ENCODE results near the gene PDCD6IP. TPM values are rescaled to one million over a fixed set of nuclear protein-coding genes. Genes with fewer than 3 reads are reported as not detected.
"Not testable (repeated sequence)": the region's sequence is repeated elsewhere in the genome, so short reads cannot be mapped to it uniquely, and the experiment has no call there.

The PDCD6IP gene
- total RNA-seq, 1 donor: 143 TPM

GRCh38 chr3:33839283-33839682 lies 40.9 kb downstream of the PDCD6IP start:
- no peak for DNase-seq (ENCODE audit: low read depth in 2 of 3, low spot score in 2 of 3)

- no peak for DNase-seq (ENCODE audit: low read depth in 2 of 3, low spot score in 2 of 3)
Measured at GRCh38 chr3:33840179-33840578, 41.7 kb downstream of the PDCD6IP start.

- no peak for DNase-seq (ENCODE audit: low read depth in 2 of 3, low spot score in 2 of 3)
Measured at GRCh38 chr3:33848624-33849347, 50.4 kb downstream of the PDCD6IP start.

GRCh38 chr3:33850599-33850998 lies 52.2 kb downstream of the PDCD6IP start:
- DNase-seq (ENCODE audit: low read depth in 2 of 3, low spot score in 2 of 3): not testable (repeated sequence)

- not testable (repeated sequence) for DNase-seq (ENCODE audit: low read depth in 2 of 3, low spot score in 2 of 3)
Measured at GRCh38 chr3:33855407-33855806, 57.0 kb downstream of the PDCD6IP start.

- no peak for DNase-seq (ENCODE audit: low read depth in 2 of 3, low spot score in 2 of 3)
Measured at GRCh38 chr3:33855884-33856546, 57.6 kb downstream of the PDCD6IP start.

- DNase-seq (ENCODE audit: low read depth in 2 of 3, low spot score in 2 of 3): not testable (repeated sequence)
Measured at GRCh38 chr3:33857701-33858100, 59.3 kb downstream of the PDCD6IP start.

- DNase-seq (ENCODE audit: low read depth in 2 of 3, low spot score in 2 of 3): no peak
Measured at GRCh38 chr3:33858131-33858530, 59.7 kb downstream of the PDCD6IP start.

GRCh38 chr3:33860373-33861050 lies 62.1 kb downstream of the PDCD6IP start:
- DNase-seq (ENCODE audit: low read depth in 2 of 3, low spot score in 2 of 3): no peak

- DNase-seq (ENCODE audit: low read depth in 2 of 3, low spot score in 2 of 3): no peak
Measured at GRCh38 chr3:33865133-33865532, 66.7 kb downstream of the PDCD6IP start.

GRCh38 chr3:33868309-33868708 lies 69.9 kb downstream of the PDCD6IP start:
- DNase-seq (ENCODE audit: low read depth in 2 of 3, low spot score in 2 of 3): no peak

- no peak for DNase-seq (ENCODE audit: low read depth in 2 of 3, low spot score in 2 of 3)
Measured at GRCh38 chr3:33869977-33870376, 71.5 kb downstream of the PDCD6IP start.

- DNase-seq (ENCODE audit: low read depth in 2 of 3, low spot score in 2 of 3): no peak
Measured at GRCh38 chr3:33874815-33875214, 76.4 kb downstream of the PDCD6IP start.

- DNase-seq (ENCODE audit: low read depth in 2 of 3, low spot score in 2 of 3): no peak
Measured at GRCh38 chr3:33875680-33876079, 77.2 kb downstream of the PDCD6IP start.

GRCh38 chr3:33877187-33877586 lies 78.8 kb downstream of the PDCD6IP start:
- DNase-seq (ENCODE audit: low read depth in 2 of 3, low spot score in 2 of 3): no peak

- no peak for DNase-seq (ENCODE audit: low read depth in 2 of 3, low spot score in 2 of 3)
Measured at GRCh38 chr3:33879540-33879939, 81.1 kb downstream of the PDCD6IP start.

GRCh38 chr3:33881156-33882064 lies 83.0 kb downstream of the PDCD6IP start:
- no peak for DNase-seq (ENCODE audit: low read depth in 2 of 3, low spot score in 2 of 3)

GRCh38 chr3:33882296-33882695 lies 83.9 kb downstream of the PDCD6IP start:
- no peak for DNase-seq (ENCODE audit: low read depth in 2 of 3, low spot score in 2 of 3)

- peak; percentile 24 to 70 (median 29) for DNase-seq (ENCODE audit: low read depth in 2 of 3, low spot score in 2 of 3)
Measured at GRCh38 chr3:33883538-33883950, 85.1 kb downstream of the PDCD6IP start.

GRCh38 chr3:33883951-33884561 lies 85.6 kb downstream of the PDCD6IP start:
- peak in 1 of 3 donors; percentile 15 for DNase-seq (ENCODE audit: low read depth in 2 of 3, low spot score in 2 of 3)

Measured in hematopoietic multipotent progenitor cell (in vitro differentiated cells).